Mesendoderm (in vitro differentiated cells): ENCODE results near the gene ALOX15.
A peak's percentile ranks its signal among the peaks of the same experiment; 100 is the strongest.
"Not testable (repeated sequence)": the region's sequence is repeated elsewhere in the genome, so short reads cannot be mapped to it uniquely, and the experiment has no call there.

Experiments used
- DNase-seq: peaks from one replicate; pipeline ENCODE4 v3.0.0; 2013
- H2AK5ac ChIP-seq: 2 replicates; pipeline ENCODE4 v1.6.1; 2013; ENCODE audit warnings: low read length, inconsistent platforms
- H2BK120ac ChIP-seq: 2 replicates; pipeline ENCODE4 v1.6.1; 2013; ENCODE audit warnings: low read depth, mild to moderate bottlenecking, low read length, moderate library complexity, mixed read lengths
- H2BK15ac ChIP-seq: replicated peaks from 2 replicates; pipeline ENCODE4 v1.6.1; 2013; ENCODE audit warnings: low read depth, mild to moderate bottlenecking, moderate library complexity
- H2BK5ac ChIP-seq: 2 replicates; pipeline ENCODE4 v1.6.1; 2013; ENCODE audit warnings: low read length, inconsistent platforms
- H3K18ac ChIP-seq: 2 replicates; pipeline ENCODE4 v1.6.1; 2013; ENCODE audit warnings: mild to moderate bottlenecking, low read length, mixed read lengths
- H3K23ac ChIP-seq: one replicate; pipeline ENCODE4 v1.6.1; 2013; ENCODE audit warnings: low read length
- H3K27ac ChIP-seq: 2 replicates; pipeline ENCODE4 v1.5.1; 2013; ENCODE audit warnings: low read depth, mild to moderate bottlenecking, inconsistent platforms, low read length, moderate library complexity
- H3K27me3 ChIP-seq: 2 replicates; pipeline ENCODE4 v1.6.1; 2013; ENCODE audit warnings: low read length, control low read depth, mild to moderate bottlenecking, inconsistent platforms; ENCODE audit not compliant: insufficient read depth, poor library complexity
- H3K36me3 ChIP-seq: 2 replicates; pipeline ENCODE4 v1.6.1; 2013; ENCODE audit warnings: low read length, inconsistent platforms; ENCODE audit not compliant: control insufficient read depth, insufficient read depth
- H3K4ac ChIP-seq: one replicate; pipeline ENCODE4 v1.6.1; 2013; ENCODE audit warnings: low read depth, mild to moderate bottlenecking, low read length, moderate library complexity
- H3K4me1 ChIP-seq: 2 replicates; pipeline ENCODE4 v1.6.1; 2013; ENCODE audit warnings: low read depth, low read length, inconsistent platforms; ENCODE audit not compliant: control insufficient read depth
- H3K4me2 ChIP-seq: 2 replicates; pipeline ENCODE4 v1.6.1; 2013; ENCODE audit warnings: low read length
- H3K4me3 ChIP-seq: 2 replicates; pipeline ENCODE4 v1.5.1; 2013; ENCODE audit warnings: mild to moderate bottlenecking, low read length
- H3K56ac ChIP-seq: one replicate; pipeline ENCODE4 v1.6.1; 2013; ENCODE audit warnings: low read length
- H3K79me1 ChIP-seq: 2 replicates; pipeline ENCODE4 v1.6.1; 2013; ENCODE audit warnings: low read length, inconsistent platforms
- H3K79me2 ChIP-seq: 2 replicates; pipeline ENCODE4 v1.6.1; 2013; ENCODE audit warnings: mild to moderate bottlenecking, low read length; ENCODE audit not compliant: control insufficient read depth, insufficient read depth
- H3K9ac ChIP-seq: 2 replicates; pipeline ENCODE4 v1.6.1; 2013; ENCODE audit warnings: low read length, inconsistent platforms
- H4K5ac ChIP-seq: one replicate; pipeline ENCODE4 v1.6.1; 2013; ENCODE audit warnings: low read length
- H4K8ac ChIP-seq: one replicate; pipeline ENCODE4 v1.6.1; 2013; ENCODE audit warnings: low read depth, mild to moderate bottlenecking, control low read depth, low read length, moderate library complexity
- WGBS: extraction: QIAGEN DNeasy Blood & Tissue Kit; methylation state at CpG from one replicate; pipeline ENCODE4 v1.1.7; 2013; ENCODE audit warnings: low lambda C conversion rate, missing lambda C conversion rate; ENCODE audit not compliant: insufficient coverage; ENCODE audit errors: extremely low coverage; 5-methylcytosine and 5-hydroxymethylcytosine counted together

ALOX15 gene

GRCh38 chr17:4638766-4639165, 2.7 kb downstream of the ALOX15 start:
- no CpG with 5 or more reads among the region's 8 CpGs for WGBS
- H3K27ac ChIP-seq, result not testable (repeated sequence)

GRCh38 chr17:4636474-4637100, 4.9 kb downstream of the ALOX15 start:
- H3K27ac ChIP-seq, result no peak overlapping the region
- H3K9ac ChIP-seq, result no peak overlapping the region
- H3K79me1 ChIP-seq, result no peaks in the 10 kb centered on the region
- H3K18ac ChIP-seq, result no peak overlapping the region
- H4K5ac ChIP-seq, result no peak overlapping the region
- no peak overlapping the region for H4K8ac ChIP-seq
- H3K4ac ChIP-seq, result no peak overlapping the region
- no peaks in the 10 kb centered on the region for H3K36me3 ChIP-seq
- H2BK120ac ChIP-seq, result no peak overlapping the region
- H3K23ac ChIP-seq, result no peak overlapping the region
- H2BK15ac ChIP-seq, result no peak overlapping the region
- no peak for DNase-seq
- H3K56ac ChIP-seq, result no peak overlapping the region
- no peak overlapping the region for H3K4me2 ChIP-seq
- no peak overlapping the region for H3K4me3 ChIP-seq
- H3K79me2 ChIP-seq, result no peaks in the 10 kb centered on the region
- WGBS, result no CpG with 5 or more reads among the region's 12 CpGs
- H2BK5ac ChIP-seq, result no peak overlapping the region
- H3K4me1 ChIP-seq, result peaks cover under 1% of the 10 kb centered on the region
- peaks cover 11% of the 10 kb centered on the region for H3K27me3 ChIP-seq
- H2AK5ac ChIP-seq, result no peak overlapping the region

More at GRCh38 chr17:4638766-4639165, 2.7 kb downstream of the ALOX15 start:
- H3K4me1 ChIP-seq, H3K9ac ChIP-seq, H4K8ac ChIP-seq, H2BK5ac ChIP-seq, DNase-seq, H4K5ac ChIP-seq, H3K4ac ChIP-seq, H3K4me2 ChIP-seq, H3K23ac ChIP-seq, H3K36me3 ChIP-seq, H3K4me3 ChIP-seq, H2BK15ac ChIP-seq, H3K18ac ChIP-seq, H2AK5ac ChIP-seq, H2BK120ac ChIP-seq, H3K79me2 ChIP-seq, H3K56ac ChIP-seq, H3K79me1 ChIP-seq: not testable (repeated sequence)
- peaks cover 25% of the 10 kb centered on the region for H3K27me3 ChIP-seq

- no peaks in the 10 kb centered on the region for H3K4me1 ChIP-seq
- no peak overlapping the region for H3K4me3 ChIP-seq
- peaks cover 4% of the 10 kb centered on the region for H3K27me3 ChIP-seq
- no CpG with 5 or more reads among the region's 10 CpGs for WGBS
- no peak overlapping the region for H3K27ac ChIP-seq
- no peak overlapping the region for H2BK15ac ChIP-seq
- H3K9ac ChIP-seq, result no peak overlapping the region
- H3K23ac ChIP-seq, result no peak overlapping the region
- no peak overlapping the region for H3K4ac ChIP-seq
- H3K79me2 ChIP-seq, result no peaks in the 10 kb centered on the region
- H3K56ac ChIP-seq, result no peak overlapping the region
- H3K36me3 ChIP-seq, result no peaks in the 10 kb centered on the region
- no peak overlapping the region for H3K18ac ChIP-seq
- H2BK5ac ChIP-seq, result no peak overlapping the region
- no peak overlapping the region for H2AK5ac ChIP-seq
- H3K79me1 ChIP-seq, result no peaks in the 10 kb centered on the region
- H4K8ac ChIP-seq, result no peak overlapping the region
- no peak overlapping the region for H4K5ac ChIP-seq
- no peak for DNase-seq
- no peak overlapping the region for H2BK120ac ChIP-seq
- no peak overlapping the region for H3K4me2 ChIP-seq
Measured at GRCh38 chr17:4635823-4636375, 5.6 kb downstream of the ALOX15 start.

GRCh38 chr17:4634976-4635375, 6.5 kb downstream of the ALOX15 start:
- Histone ChIP-seq H3K79me2 (no peaks in the 10 kb centered on the region), H3K4me2 (no peak overlapping the region), H2BK15ac (no peak overlapping the region), H3K27ac (no peak overlapping the region), H3K4ac (no peak overlapping the region), H2AK5ac (no peak overlapping the region), H3K4me3 (no peak overlapping the region), H3K79me1 (no peaks in the 10 kb centered on the region), H3K4me1 (no peaks in the 10 kb centered on the region), H3K9ac (no peak overlapping the region), H3K56ac (no peak overlapping the region), H3K27me3 (peaks cover 2% of the 10 kb centered on the region), H3K23ac (no peak overlapping the region), H4K8ac (no peak overlapping the region), H2BK5ac (no peak overlapping the region), H4K5ac (no peak overlapping the region), H3K18ac (no peak overlapping the region), H3K36me3 (no peaks in the 10 kb centered on the region), H2BK120ac (no peak overlapping the region)
- DNase-seq, result no peak
- WGBS, result no CpG with 5 or more reads among the region's 4 CpGs

GRCh38 chr17:4633643-4634042, 7.8 kb downstream of the ALOX15 start:
- no peak overlapping the region for H2BK5ac ChIP-seq
- no peak overlapping the region for H3K56ac ChIP-seq
- H3K36me3 ChIP-seq, result no peaks in the 10 kb centered on the region
- no peaks in the 10 kb centered on the region for H3K27me3 ChIP-seq
- H3K4me3 ChIP-seq, result no peak overlapping the region
- no peak overlapping the region for H2AK5ac ChIP-seq
- H3K4me2 ChIP-seq, result no peak overlapping the region
- H3K18ac ChIP-seq, result no peak overlapping the region
- WGBS, result no CpG with 5 or more reads among the region's 2 CpGs
- H3K4me1 ChIP-seq, result no peaks in the 10 kb centered on the region
- H2BK120ac ChIP-seq, result no peak overlapping the region
- no peak overlapping the region for H3K9ac ChIP-seq
- H3K4ac ChIP-seq, result no peak overlapping the region
- no peaks in the 10 kb centered on the region for H3K79me1 ChIP-seq
- H3K23ac ChIP-seq, result no peak overlapping the region
- H2BK15ac ChIP-seq, result no peak overlapping the region
- H3K79me2 ChIP-seq, result no peaks in the 10 kb centered on the region
- no peak overlapping the region for H3K27ac ChIP-seq
- H4K8ac ChIP-seq, result no peak overlapping the region
- H4K5ac ChIP-seq, result no peak overlapping the region
- DNase-seq, result no peak

GRCh38 chr17:4632581-4632920, 8.9 kb downstream of the ALOX15 start:
- Histone ChIP-seq H2BK120ac (no peak overlapping the region), H3K4me3 (no peak overlapping the region), H2AK5ac (no peak overlapping the region), H3K79me1 (no peaks in the 10 kb centered on the region), H3K27ac (no peak overlapping the region), H3K36me3 (no peaks in the 10 kb centered on the region), H3K27me3 (no peaks in the 10 kb centered on the region), H3K23ac (no peak overlapping the region), H3K4me1 (no peaks in the 10 kb centered on the region), H4K5ac (no peak overlapping the region), H4K8ac (no peak overlapping the region), H3K56ac (no peak overlapping the region), H2BK15ac (no peak overlapping the region), H2BK5ac (no peak overlapping the region), H3K18ac (no peak overlapping the region), H3K4me2 (no peak overlapping the region), H3K4ac (no peak overlapping the region), H3K79me2 (no peaks in the 10 kb centered on the region), H3K9ac (no peak overlapping the region)
- peak; percentile 34 for DNase-seq
- WGBS, result no CpG with 5 or more reads among the region's 7 CpGs
